ENCODE results near the gene ZMYM1. TPM values are rescaled to one million over a fixed set of nuclear protein-coding genes. Genes with fewer than 3 reads are reported as not detected.
"Not testable (repeated sequence)": the region's sequence is repeated elsewhere in the genome, so short reads cannot be mapped to it uniquely, and the experiment has no call there.

Gene ZMYM1
- total and polyA plus RNA-seq, 2 of the 8 experiments (the other 6 are each of a cell fraction or from before 2014, with no cell fraction given): 10.0 to 41.3 TPM

- not testable (repeated sequence) for H4K91ac ChIP-seq (replicated peaks; ENCODE audit: insufficient read length, low read length); H4K20me1 ChIP-seq (replicated peaks in 1 of 2; ENCODE audit: control insufficient read depth in 1 of 2, insufficient read depth in 2 of 2, low read length in 2 of 2); H3K18ac ChIP-seq (ENCODE audit: extremely low read depth, low read length); H3K23ac ChIP-seq (ENCODE audit: insufficient read length); H4K8ac ChIP-seq (ENCODE audit: extremely low read depth, insufficient read depth, low read length); H2BK5ac ChIP-seq (ENCODE audit: low read depth, low read length); H3K79me2 ChIP-seq (ENCODE audit: control insufficient read depth in 1 of 2, insufficient read depth in 2 of 2, low read length in 2 of 2); H3K4me1 ChIP-seq (replicated peaks in 1 of 4; ENCODE audit: control insufficient read depth in 3 of 4, insufficient read depth in 4 of 4, low read length in 3 of 4); H3K23me2 ChIP-seq (ENCODE audit: low read depth, low read length); H2AFZ ChIP-seq (ENCODE audit: low read length); H3K56ac ChIP-seq (replicated peaks; ENCODE audit: insufficient read length, low read depth, low read length); H3K27me3 ChIP-seq (replicated peaks in 1 of 4; ENCODE audit: control insufficient read depth in 3 of 4, extremely low read depth in 1 of 4, insufficient read depth in 3 of 4, low read length in 3 of 4); H3K4ac ChIP-seq (replicated peaks; ENCODE audit: insufficient read length, low read depth, low read length); H3K79me1 ChIP-seq (ENCODE audit: low read depth, low read length); FAIRE-seq; H3K27ac ChIP-seq (ENCODE audit: low read depth, low read length); H2BK20ac ChIP-seq (ENCODE audit: low read length); H2BK12ac ChIP-seq (ENCODE audit: low read depth, low read length); H2BK120ac ChIP-seq (replicated peaks; ENCODE audit: low read depth, low read length); H2BK15ac ChIP-seq (ENCODE audit: low read length); H3K9ac ChIP-seq (replicated peaks in 1 of 4; ENCODE audit: extremely low read depth in 1 of 4, low read depth in 3 of 4, low read length in 3 of 4); H3K36me3 ChIP-seq (ENCODE audit: control insufficient read depth in 2 of 4, insufficient read depth in 4 of 4, low read length in 3 of 4); H2AK5ac ChIP-seq (ENCODE audit: low read depth, low read length); H3K4me2 ChIP-seq (ENCODE audit: insufficient read depth in 1 of 2, low read depth in 2 of 2, low read length in 2 of 2); H3K14ac ChIP-seq (ENCODE audit: insufficient read length); DNase-seq (ENCODE audit: low read depth in 1 of 2, low spot score in 2 of 2); H3K4me3 ChIP-seq (ENCODE audit: extremely low read depth in 1 of 4, insufficient read depth in 2 of 4, low read depth in 3 of 4, low read length in 4 of 4); H3K9me3 ChIP-seq (ENCODE audit: insufficient read depth in 2 of 2, low read depth in 1 of 2, low read length in 1 of 2); H4K5ac ChIP-seq (ENCODE audit: insufficient read length, low read depth, low read length)
- CTCF ChIA-PET (ENCODE audit: partially characterized antibody): interaction anchor here (1.1 to 1.3 kb wide), 2 partner anchors 227 to 301 kb away, joined by 3 read pairs; no protein-coding TSS in a partner anchor
- POLR2A ChIA-PET (ENCODE audit: partially characterized antibody): interaction anchor here (0.6 to 1.3 kb wide), 2 partner anchors 48 to 213 kb away, joined by 3 read pairs; partner anchors contain the start of gene DLGAP3
Observed at GRCh38 chr1:35142294-35142693, 63.1 kb downstream of the ZMYM1 start.

DNA sequence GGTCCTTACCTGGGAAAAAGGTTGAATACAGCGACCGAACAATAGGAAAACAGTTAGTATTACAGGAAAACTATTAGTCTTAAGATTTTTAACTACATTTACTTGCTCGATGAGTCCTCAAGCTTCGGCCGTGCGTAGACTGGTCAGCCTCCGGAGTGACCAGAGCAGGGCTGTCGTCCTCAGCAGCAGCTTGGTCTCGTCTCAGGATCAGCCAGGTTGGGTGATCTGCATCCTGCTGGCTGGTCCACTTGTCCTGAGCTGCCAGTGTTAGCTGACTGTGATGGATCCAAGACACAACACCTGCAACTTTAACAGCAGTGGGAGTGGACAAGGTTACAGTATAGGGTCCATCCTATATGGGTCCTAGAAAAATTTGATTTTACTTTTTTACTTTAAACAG is 63.5 kb downstream of the ZMYM1 start:
- H3K23ac ChIP-seq (ENCODE audit: insufficient read length); H3K56ac ChIP-seq (replicated peaks; ENCODE audit: insufficient read length, low read depth, low read length); FAIRE-seq; H2BK15ac ChIP-seq (ENCODE audit: low read length); H3K79me1 ChIP-seq (ENCODE audit: low read depth, low read length); H3K79me2 ChIP-seq (ENCODE audit: control insufficient read depth in 1 of 2, insufficient read depth in 2 of 2, low read length in 2 of 2); H2BK20ac ChIP-seq (ENCODE audit: low read length); H3K14ac ChIP-seq (ENCODE audit: insufficient read length); H3K27me3 ChIP-seq (replicated peaks in 1 of 4; ENCODE audit: control insufficient read depth in 3 of 4, extremely low read depth in 1 of 4, insufficient read depth in 3 of 4, low read length in 3 of 4); H4K5ac ChIP-seq (ENCODE audit: insufficient read length, low read depth, low read length); H2BK120ac ChIP-seq (replicated peaks; ENCODE audit: low read depth, low read length); H3K18ac ChIP-seq (ENCODE audit: extremely low read depth, low read length); H4K8ac ChIP-seq (ENCODE audit: extremely low read depth, insufficient read depth, low read length); H3K36me3 ChIP-seq (ENCODE audit: control insufficient read depth in 2 of 4, insufficient read depth in 4 of 4, low read length in 3 of 4); H2AFZ ChIP-seq (ENCODE audit: low read length); H3K9ac ChIP-seq (replicated peaks in 1 of 4; ENCODE audit: extremely low read depth in 1 of 4, low read depth in 3 of 4, low read length in 3 of 4); H4K20me1 ChIP-seq (replicated peaks in 1 of 2; ENCODE audit: control insufficient read depth in 1 of 2, insufficient read depth in 2 of 2, low read length in 2 of 2); H4K91ac ChIP-seq (replicated peaks; ENCODE audit: insufficient read length, low read length); H3K23me2 ChIP-seq (ENCODE audit: low read depth, low read length); DNase-seq (ENCODE audit: low read depth in 1 of 2, low spot score in 2 of 2); H3K4me2 ChIP-seq (ENCODE audit: insufficient read depth in 1 of 2, low read depth in 2 of 2, low read length in 2 of 2); H3K4me1 ChIP-seq (replicated peaks in 1 of 4; ENCODE audit: control insufficient read depth in 3 of 4, insufficient read depth in 4 of 4, low read length in 3 of 4); H3K27ac ChIP-seq (ENCODE audit: low read depth, low read length); H3K4ac ChIP-seq (replicated peaks; ENCODE audit: insufficient read length, low read depth, low read length); H2BK12ac ChIP-seq (ENCODE audit: low read depth, low read length); H2BK5ac ChIP-seq (ENCODE audit: low read depth, low read length); H3K9me3 ChIP-seq (ENCODE audit: insufficient read depth in 2 of 2, low read depth in 1 of 2, low read length in 1 of 2); H2AK5ac ChIP-seq (ENCODE audit: low read depth, low read length); H3K4me3 ChIP-seq (ENCODE audit: extremely low read depth in 1 of 4, insufficient read depth in 2 of 4, low read depth in 3 of 4, low read length in 4 of 4): not testable (repeated sequence)
- ChIA-PET CTCF (ENCODE audit: partially characterized antibody) (interaction anchor here (1.1 kb wide), 1 partner anchor 227 kb away, joined by 3 read pairs; no protein-coding TSS in a partner anchor), POLR2A (ENCODE audit: partially characterized antibody) (interaction anchor here (0.6 to 1.3 kb wide), 2 partner anchors 47 to 213 kb away, joined by 3 read pairs; partner anchors contain the start of gene DLGAP3)
- WGBS, 2 experiments (ENCODE audit: extremely low coverage in 1 of 2, insufficient coverage in 1 of 2, insufficient read length in 1 of 2, insufficient replicate concordance in 2 of 2, low coverage in 1 of 2, low lambda C conversion rate in 2 of 2, missing lambda C conversion rate in 1 of 2): 94% methylated on average over 9 of the region's 9 CpGs; no CpG with 5 or more reads in 1 of the 2 experiments
